Measurements from ENCODE around the gene PKN1. TPM values are rescaled to one million over a fixed set of nuclear protein-coding genes. Genes with fewer than 3 reads are reported as not detected.

Gene PKN1
- total and polyA plus RNA-seq, 2 of the 4 experiments (the other 2 are of a cell fraction): 39.1 to 41.4 TPM

- Histone ChIP-seq H3K9ac (ENCODE audit: low read depth, low read length) (no peak overlapping the region), H3K4me1 (ENCODE audit: control insufficient read depth, insufficient read depth, low read length) (peaks cover 20% of the 10 kb centered on the region), H2AK9ac (replicated peaks; ENCODE audit: low read depth, low read length, poor library complexity) (peak overlapping the region; percentile 38), H3K4me3 (ENCODE audit: insufficient read depth, low read depth, low read length) (no peak overlapping the region), H3K23ac (ENCODE audit: low read depth, low read length) (0 out of 2 replicates have a peak overlapping the region, but pooled peaks have one; percentile 87), H2AK5ac (ENCODE audit: low read depth, low read length) (no peak overlapping the region), H3K27me3 (ENCODE audit: control insufficient read depth, insufficient read depth, low read length) (no peaks in the 10 kb centered on the region), H3K4me2 (ENCODE audit: low read depth, low read length) (peak overlapping the region; percentile 98), H4K20me1 (ENCODE audit: insufficient read depth, low read length) (peaks cover 45% of the 10 kb centered on the region), H3K4ac (ENCODE audit: low read depth, low read length) (no peak overlapping the region), H2BK20ac (ENCODE audit: low read depth, low read length) (no peak overlapping the region), H3K36me3 (ENCODE audit: control insufficient read depth, insufficient read depth, low read length) (peaks cover 27% of the 10 kb centered on the region), H2BK5ac (ENCODE audit: low read depth, low read length, poor library complexity, severe bottlenecking) (no peak overlapping the region), H4K91ac (ENCODE audit: insufficient read depth, low read depth, low read length) (no peak overlapping the region), H3K18ac (ENCODE audit: low read depth, low read length) (no peak overlapping the region), H3K27ac (ENCODE audit: insufficient read depth, low read length) (no peak overlapping the region), H3K79me1 (ENCODE audit: low read depth in 1 of 2, low read length in 2 of 2) (peaks cover 23 to 60% of the 10 kb centered on the region in 2 experiments), H3K9me3 (ENCODE audit: control insufficient read depth, insufficient read depth, low read length) (no peaks in the 10 kb centered on the region), H4K8ac (ENCODE audit: low read depth in 2 of 2, low read length in 2 of 2) (no peak overlapping the region), H2BK15ac (ENCODE audit: low read depth, low read length) (no peak overlapping the region), H2AFZ (replicated peaks; ENCODE audit: low read length, poor library complexity) (no peak overlapping the region), H4K5ac (ENCODE audit: low read depth, low read length) (no peak overlapping the region), H2BK120ac (ENCODE audit: low read depth, low read length) (no peak overlapping the region), H3K14ac (replicated peaks; ENCODE audit: low read depth, low read length) (no peak overlapping the region), H3K56ac (ENCODE audit: extremely low read depth, insufficient read depth, low read length) (no peak overlapping the region), H3K9me1 (ENCODE audit: insufficient read depth, low read length) (peaks cover 25% of the 10 kb centered on the region)
- BruUV-seq (replicated peaks): no TSS peak
- intact Hi-C loops (cut with micrococcal nuclease): no loop called here
- TF ChIP-seq RFX5 (IDR thresholded peaks at IDR 0.05; ENCODE audit: low read depth, low read length) (no peak), MAFK (IDR thresholded peaks at IDR 0.05; ENCODE audit: low read depth, low read length) (no peak), NFE2L2 (IDR thresholded peaks at IDR 0.05; ENCODE audit: low read depth, low read length) (no peak), CTCF (conservative IDR thresholded peaks at IDR 0.05; ENCODE audit: low read depth, low read length) (no peak), POLR2A (IDR thresholded peaks at IDR 0.05; ENCODE audit: low read depth, low read length) (0 out of 2 replicates have a peak, but pooled peaks have one; percentile 36)
- POLR2A ChIA-PET (ENCODE audit: unreplicated experiment): interaction anchor here (0.7 kb wide), 1 partner anchor 12 kb away, joined by 3 read pairs; no protein-coding TSS in a partner anchor
- DNase-seq: peak; percentile 52
- CTCF ChIA-PET: no interaction called here
- in situ Hi-C loops (cut with MboI; ENCODE audit: low sequenced_read_pairs): no loop called here
- WGBS, 2 experiments (ENCODE audit: extremely low coverage in 2 of 2, insufficient read length in 1 of 2): 60% methylated on average over 1 of the region's 8 CpGs; no CpG with 5 or more reads in 1 of the 2 experiments
- no peak for ATAC-seq (ENCODE audit: low read depth)
- dilution Hi-C loops (cut with HindIII; ENCODE audit: low sequenced_read_pairs, unreplicated experiment): no loop called here
These were observed 82.5 kb downstream of the PKN1 start for GRCh38 chr19:14515501-14516047.

All from IMR-90 (cell line).